PC-3 (cell line): ENCODE measurements around the gene CDAN1. TPM values are rescaled to one million over a fixed set of nuclear protein-coding genes. Genes with fewer than 3 reads are reported as not detected.

Experiments used
- ATAC-seq: fragments of 200-7000 bp; cut with Tn5 transposase; 2 replicates; pipeline ENCODE4 v1.9.1; 2020; ENCODE audit warnings: mild to moderate bottlenecking, moderate library complexity
- BruUV-seq: library from RNA; stranded (reverse); fragments of 400-500 nt; replicated peaks from 2 replicates; lab custom pipeline; 2021; lab: Mats Ljungman, UMichigan
- CTCF ChIA-PET: fragments of 300-600 bp; sonication (Branson Sonifier 250); formaldehyde crosslinking; loops from one replicate; lab custom pipeline; 2022; ENCODE audit warnings: antibody characterized with exemption; lab: Charles Lee
- POLR2A ChIA-PET: fragments of 300-600 bp; sonication (Branson Sonifier 250); formaldehyde crosslinking; loops from one replicate; lab custom pipeline; 2022; ENCODE audit warnings: antibody characterized with exemption; ENCODE audit not compliant: unreplicated experiment; lab: Charles Lee
- DNase-seq: peaks from one replicate; pipeline ENCODE4 v3.0.0-alpha.2; 2015
- H2AFZ ChIP-seq: fragments of 300-600 bp; sonication (generic); 2 replicates; pipeline ENCODE4 v1.6.0; 2016; ENCODE audit warnings: antibody characterized with exemption, low read length
- H3F3A ChIP-seq: fragments of 300-600 bp; sonication (generic); one replicate; pipeline ENCODE4 v1.6.0; 2017; ENCODE audit warnings: antibody characterized with exemption, low read length, control low read depth, mild to moderate bottlenecking; ENCODE audit not compliant: unreplicated experiment
- H3K27ac ChIP-seq: fragments of 300-600 bp; sonication (generic); 2 replicates; pipeline ENCODE4 v1.5.1; 2016; ENCODE audit warnings: mild to moderate bottlenecking, low read length
- H3K27me3 ChIP-seq: fragments of 300-600 bp; sonication (generic); 2 replicates; pipeline ENCODE4 v1.6.1; 2016; ENCODE audit warnings: low read length, mixed read lengths
- H3K36me3 ChIP-seq: fragments of 300-600 bp; sonication (generic); 2 replicates; pipeline ENCODE4 v1.6.1; 2016; ENCODE audit warnings: low read depth, mixed run types, low read length, mixed read lengths
- H3K4me1 ChIP-seq: fragments of 300-600 bp; sonication (generic); 2 replicates; pipeline ENCODE4 v1.5.1; 2016; ENCODE audit warnings: low read length; ENCODE audit not compliant: insufficient read depth
- H3K4me2 ChIP-seq: fragments of 300-600 bp; sonication (generic); 2 replicates; pipeline ENCODE4 v1.6.0; 2016; ENCODE audit warnings: low read length
- H3K4me3 ChIP-seq: fragments of 300-600 bp; sonication (generic); 2 replicates; pipeline ENCODE4 v1.5.1; 2016; ENCODE audit warnings: mild to moderate bottlenecking, low read length, mixed read lengths
- H3K79me2 ChIP-seq: fragments of 300-600 bp; sonication (generic); 2 replicates; pipeline ENCODE4 v1.6.1; 2017; ENCODE audit warnings: low read length, mixed read lengths
- H3K9ac ChIP-seq: fragments of 300-600 bp; sonication (generic); 2 replicates; pipeline ENCODE4 v1.6.0; 2016; ENCODE audit warnings: mild to moderate bottlenecking, low read length
- H3K9me2 ChIP-seq: fragments of 300-600 bp; sonication (generic); replicated peaks from 2 replicates; pipeline ENCODE4 v1.6.1; 2016; ENCODE audit warnings: mixed run types, low read length, mixed read lengths
- H3K9me3 ChIP-seq: fragments of 300-600 bp; sonication (generic); 2 replicates; pipeline ENCODE4 v1.6.1; 2016; ENCODE audit warnings: low read length, mixed read lengths
- H4K20me1 ChIP-seq: fragments of 300-600 bp; sonication (generic); 2 replicates; pipeline ENCODE4 v1.6.1; 2016; ENCODE audit warnings: low read length, mixed read lengths
- EZH2 ChIP-seq: fragments of 300-600 bp; sonication (generic); IDR thresholded peaks from one replicate; pipeline ENCODE4 v1.6.1; 2017; ENCODE audit warnings: antibody characterized with exemption, mild to moderate bottlenecking, low read length; ENCODE audit not compliant: unreplicated experiment
- EZH2phosphoT487 ChIP-seq: fragments of 300-600 bp; sonication (generic); IDR thresholded peaks from 2 replicates; pipeline ENCODE4 v1.6.1; 2018; ENCODE audit warnings: mild to moderate bottlenecking, antibody characterized with exemption, low read length, borderline replicate concordance
- intact Hi-C: fragments of 100-400 bp; cut with micrococcal nuclease; formaldehyde crosslinking; loops from 2 replicates; pipeline ENCODE4 v1.9.0; 2023
- total RNA-seq: library from RNA; depleted of rRNA; stranded (reverse); fragments of >200 nt; gene quantifications from 2 replicates; pipeline ENCODE4 v1.2.3, GENCODE V29; 2014
- TF ChIP-seq, protein P1 (sequence below): fragments of 300-600 bp; sonication (generic); conservative IDR thresholded peaks from 2 replicates; pipeline ENCODE4 v1.5.1; 2017; ENCODE audit warnings: antibody characterized with exemption, low read depth, mild to moderate bottlenecking, low read length

The CDAN1 gene
- total RNA-seq, 1 experiment from 2014 or later = 38.6 TPM

GRCh38 chr15:42734076-42734672, 2.8 kb downstream of the CDAN1 start:
- Histone ChIP-seq H3K27ac (no peak overlapping the region), H3K4me1 (peaks cover 8% of the 10 kb centered on the region), H3K9me2 (no peaks in the 10 kb centered on the region), H3F3A (no peaks in the 10 kb centered on the region), H4K20me1 (no peaks in the 10 kb centered on the region), H3K9ac (no peak overlapping the region), H3K4me3 (no peak overlapping the region), H3K36me3 (peaks cover 39% of the 10 kb centered on the region), H3K27me3 (no peaks in the 10 kb centered on the region), H3K9me3 (no peaks in the 10 kb centered on the region), H3K4me2 (no peak overlapping the region), H3K79me2 (peaks cover 22% of the 10 kb centered on the region), H2AFZ (no peak overlapping the region)
- TF ChIP-seq EZH2 (no peak), EZH2phosphoT487 (no peak)
- TF ChIP-seq, protein P1, sequence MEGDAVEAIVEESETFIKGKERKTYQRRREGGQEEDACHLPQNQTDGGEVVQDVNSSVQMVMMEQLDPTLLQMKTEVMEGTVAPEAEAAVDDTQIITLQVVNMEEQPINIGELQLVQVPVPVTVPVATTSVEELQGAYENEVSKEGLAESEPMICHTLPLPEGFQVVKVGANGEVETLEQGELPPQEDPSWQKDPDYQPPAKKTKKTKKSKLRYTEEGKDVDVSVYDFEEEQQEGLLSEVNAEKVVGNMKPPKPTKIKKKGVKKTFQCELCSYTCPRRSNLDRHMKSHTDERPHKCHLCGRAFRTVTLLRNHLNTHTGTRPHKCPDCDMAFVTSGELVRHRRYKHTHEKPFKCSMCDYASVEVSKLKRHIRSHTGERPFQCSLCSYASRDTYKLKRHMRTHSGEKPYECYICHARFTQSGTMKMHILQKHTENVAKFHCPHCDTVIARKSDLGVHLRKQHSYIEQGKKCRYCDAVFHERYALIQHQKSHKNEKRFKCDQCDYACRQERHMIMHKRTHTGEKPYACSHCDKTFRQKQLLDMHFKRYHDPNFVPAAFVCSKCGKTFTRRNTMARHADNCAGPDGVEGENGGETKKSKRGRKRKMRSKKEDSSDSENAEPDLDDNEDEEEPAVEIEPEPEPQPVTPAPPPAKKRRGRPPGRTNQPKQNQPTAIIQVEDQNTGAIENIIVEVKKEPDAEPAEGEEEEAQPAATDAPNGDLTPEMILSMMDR = no peak
- no peak for DNase-seq
- ChIA-PET POLR2A (no interaction called here), CTCF (interaction anchor here (1.6 kb wide), 1 partner anchor 192 kb away, joined by 4 read pairs; no protein-coding TSS in a partner anchor)
- intact Hi-C loops = no loop called here
- no peak for ATAC-seq
- BruUV-seq = no TSS peak

DNA sequence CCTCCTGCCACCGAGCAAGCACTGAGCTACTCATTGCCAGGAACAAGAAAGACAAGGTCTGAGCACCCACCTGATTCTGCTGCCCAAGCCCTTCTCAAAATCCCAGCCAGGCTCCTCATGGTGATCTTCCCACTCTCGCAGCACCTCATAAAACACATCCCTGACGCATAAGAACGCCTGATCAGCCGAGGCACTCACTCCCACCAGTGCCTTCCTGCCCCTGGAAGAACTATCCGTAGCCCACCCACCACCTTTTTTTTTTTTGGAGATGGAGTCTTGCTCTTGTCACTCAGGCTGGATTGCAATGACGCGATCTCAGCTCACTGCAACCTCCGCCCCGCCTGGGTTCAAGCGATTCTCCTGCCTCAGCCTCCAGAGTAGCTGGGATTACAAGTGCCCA, 3.9 kb downstream of the CDAN1 start:
- intact Hi-C loops = no loop called here
- DNase-seq (no peak), ATAC-seq (no peak)
- no TSS peak for BruUV-seq
- POLR2A ChIA-PET = no interaction called here
- no peaks in the 10 kb centered on the region for H3K9me3 ChIP-seq
- CTCF ChIA-PET = no interaction called here
- H3K36me3 ChIP-seq = peaks cover 47% of the 10 kb centered on the region
- no peak overlapping the region for H3K27ac ChIP-seq
- H3F3A ChIP-seq = no peaks in the 10 kb centered on the region
- peaks cover 22% of the 10 kb centered on the region for H3K79me2 ChIP-seq
- H4K20me1 ChIP-seq = no peaks in the 10 kb centered on the region
- H3K4me2 ChIP-seq = no peak overlapping the region
- TF ChIP-seq EZH2phosphoT487 (no peak), EZH2 (no peak)
- TF ChIP-seq, protein P1 = no peak
- no peak overlapping the region for H3K9ac ChIP-seq
- no peaks in the 10 kb centered on the region for H3K27me3 ChIP-seq
- H3K9me2 ChIP-seq = no peaks in the 10 kb centered on the region
- no peak overlapping the region for H3K4me3 ChIP-seq
- peaks cover 8% of the 10 kb centered on the region for H3K4me1 ChIP-seq
- no peak overlapping the region for H2AFZ ChIP-seq

DNA sequence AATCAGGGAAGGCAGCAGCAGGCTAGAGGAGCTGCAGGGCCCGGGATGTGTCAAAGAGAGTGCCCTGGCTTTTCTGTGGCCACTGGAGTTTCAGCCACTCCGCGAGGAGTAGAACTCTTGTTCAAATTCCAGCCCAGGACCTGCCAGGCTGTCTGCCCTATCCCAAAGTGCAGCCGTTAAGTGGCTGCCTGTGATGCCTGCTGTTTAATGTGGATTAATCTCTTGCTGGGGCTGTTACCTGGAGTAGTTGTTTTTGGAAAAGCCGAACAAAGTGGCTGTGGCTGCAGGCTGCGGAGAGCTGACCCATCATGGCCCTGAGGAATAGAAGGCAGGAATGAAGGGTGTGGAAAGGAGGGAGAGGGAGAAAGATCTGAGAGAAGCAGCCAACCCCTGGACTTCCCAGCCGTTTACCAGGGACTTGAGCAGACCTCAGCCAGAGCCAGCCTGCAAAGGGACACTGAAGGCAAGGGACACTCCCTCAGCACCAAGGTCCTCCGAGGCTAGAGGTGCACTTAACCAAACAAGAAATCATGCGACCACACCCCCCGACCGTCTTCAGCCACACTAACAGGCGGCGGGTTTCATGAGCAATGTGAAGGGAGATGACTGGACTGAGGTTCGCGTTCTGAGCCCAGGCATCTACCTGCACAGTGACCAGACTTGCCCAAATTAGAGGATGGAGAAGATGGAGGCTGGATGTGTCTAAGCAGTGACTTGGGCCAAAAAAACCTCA, 4.7 kb downstream of the CDAN1 start:
- H3K9ac ChIP-seq = no peak overlapping the region
- intact Hi-C loops = no loop called here
- H3K79me2 ChIP-seq = peaks cover 22% of the 10 kb centered on the region
- H3K4me1 ChIP-seq = peaks cover 8% of the 10 kb centered on the region
- BruUV-seq = no TSS peak
- no peaks in the 10 kb centered on the region for H3K27me3 ChIP-seq
- no peaks in the 10 kb centered on the region for H3K9me2 ChIP-seq
- H4K20me1 ChIP-seq = no peaks in the 10 kb centered on the region
- no peaks in the 10 kb centered on the region for H3F3A ChIP-seq
- no peak overlapping the region for H3K27ac ChIP-seq
- TF ChIP-seq EZH2 = no peak
- TF ChIP-seq, protein P1 = no peak
- TF ChIP-seq EZH2phosphoT487 = no peak
- no peak overlapping the region for H3K4me2 ChIP-seq
- ChIA-PET POLR2A (interaction anchor here (0.6 kb wide), 1 partner anchor 246 kb away, joined by 7 read pairs; no protein-coding TSS in a partner anchor), CTCF (no interaction called here)
- ATAC-seq = no peak
- no peak for DNase-seq
- H3K36me3 ChIP-seq = peaks cover 52% of the 10 kb centered on the region
- H3K9me3 ChIP-seq = no peaks in the 10 kb centered on the region
- H3K4me3 ChIP-seq = no peak overlapping the region
- H2AFZ ChIP-seq = no peak overlapping the region
